ENCODE results near the gene RGPD6.
"Not testable (repeated sequence)": the region's sequence is repeated elsewhere in the genome, so short reads cannot be mapped to it uniquely, and the experiment has no call there.

DNA sequence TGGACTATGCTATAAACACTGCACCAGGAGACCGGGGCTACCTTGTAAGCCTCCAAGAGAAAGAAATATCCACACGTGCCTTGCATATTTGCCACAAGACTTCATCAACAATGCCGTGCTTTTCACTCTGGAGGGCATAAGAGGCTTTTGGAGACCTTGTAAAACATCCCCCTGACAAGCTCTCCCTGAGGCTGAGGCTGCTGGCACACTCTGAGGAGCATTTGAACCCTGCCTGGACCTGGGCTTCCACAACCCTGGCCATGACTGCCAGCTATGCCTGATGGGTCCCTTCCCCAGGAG, 104.0 kb downstream of the RGPD6 start:
- TF ChIP-seq, protein P1, sequence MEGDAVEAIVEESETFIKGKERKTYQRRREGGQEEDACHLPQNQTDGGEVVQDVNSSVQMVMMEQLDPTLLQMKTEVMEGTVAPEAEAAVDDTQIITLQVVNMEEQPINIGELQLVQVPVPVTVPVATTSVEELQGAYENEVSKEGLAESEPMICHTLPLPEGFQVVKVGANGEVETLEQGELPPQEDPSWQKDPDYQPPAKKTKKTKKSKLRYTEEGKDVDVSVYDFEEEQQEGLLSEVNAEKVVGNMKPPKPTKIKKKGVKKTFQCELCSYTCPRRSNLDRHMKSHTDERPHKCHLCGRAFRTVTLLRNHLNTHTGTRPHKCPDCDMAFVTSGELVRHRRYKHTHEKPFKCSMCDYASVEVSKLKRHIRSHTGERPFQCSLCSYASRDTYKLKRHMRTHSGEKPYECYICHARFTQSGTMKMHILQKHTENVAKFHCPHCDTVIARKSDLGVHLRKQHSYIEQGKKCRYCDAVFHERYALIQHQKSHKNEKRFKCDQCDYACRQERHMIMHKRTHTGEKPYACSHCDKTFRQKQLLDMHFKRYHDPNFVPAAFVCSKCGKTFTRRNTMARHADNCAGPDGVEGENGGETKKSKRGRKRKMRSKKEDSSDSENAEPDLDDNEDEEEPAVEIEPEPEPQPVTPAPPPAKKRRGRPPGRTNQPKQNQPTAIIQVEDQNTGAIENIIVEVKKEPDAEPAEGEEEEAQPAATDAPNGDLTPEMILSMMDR (IDR thresholded peaks at IDR 0.05): not testable (repeated sequence)
- not testable (repeated sequence) for TF ChIP-seq POLR2A (IDR thresholded peaks at IDR 0.05)

Data from thyroid gland (tissue), 4 donors.